GM19397 (cell line): ENCODE results near the gene IDE.
"Not testable (repeated sequence)": the region's sequence is repeated elsewhere in the genome, so short reads cannot be mapped to it uniquely, and the experiment has no call there.

Experiments
- ATAC-seq: cut with Tn5 transposase; IDR thresholded peaks from one replicate; pipeline ENCODE4 v1.9.1; 2021; ENCODE audit warnings: mild to moderate bottlenecking, moderate library complexity; ENCODE audit not compliant: unreplicated experiment

The IDE gene

DNA sequence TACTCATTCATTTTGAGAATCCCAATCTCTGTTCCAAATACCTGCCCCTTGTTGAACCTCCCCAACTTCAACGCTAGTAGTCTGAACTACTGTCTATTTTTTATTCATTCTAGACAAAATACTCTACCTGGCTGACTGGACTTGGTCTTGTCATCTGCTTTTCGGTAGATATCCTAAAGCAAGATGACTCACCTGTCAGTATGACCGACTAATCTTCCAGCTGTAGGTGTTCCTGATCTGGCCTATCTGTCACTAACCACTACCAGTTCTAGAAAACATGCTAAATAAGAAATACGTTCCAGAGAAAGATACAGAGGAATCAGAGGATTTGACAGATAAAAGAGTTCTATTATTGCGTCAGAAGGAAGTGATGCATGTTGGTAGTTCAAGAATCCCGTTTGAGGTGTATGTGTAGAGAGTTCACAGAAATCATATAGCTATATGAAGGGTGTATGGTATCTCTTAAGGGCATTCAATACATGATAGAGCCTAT is 81.1 kb downstream of the IDE start:
- no peak for ATAC-seq

DNA sequence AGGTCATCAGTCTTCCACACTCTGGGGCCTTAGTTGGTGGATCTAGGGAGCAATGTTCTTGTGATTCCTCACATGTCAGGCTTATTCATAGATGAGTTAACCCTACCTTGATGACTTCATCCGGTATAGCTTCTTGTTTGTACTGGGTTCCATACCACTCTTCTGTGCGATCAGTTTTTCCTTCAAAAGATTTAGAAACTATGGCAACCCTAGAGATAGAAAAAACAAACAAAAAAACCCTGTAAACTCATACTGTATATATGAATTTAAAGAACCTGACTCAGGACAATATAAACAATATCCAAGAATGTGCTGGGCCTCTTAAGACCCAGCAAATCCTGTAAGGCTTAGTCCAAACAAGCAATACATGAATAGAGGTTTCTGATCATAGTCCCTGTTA is 83.5 kb downstream of the IDE start:
- ATAC-seq = no peak

DNA sequence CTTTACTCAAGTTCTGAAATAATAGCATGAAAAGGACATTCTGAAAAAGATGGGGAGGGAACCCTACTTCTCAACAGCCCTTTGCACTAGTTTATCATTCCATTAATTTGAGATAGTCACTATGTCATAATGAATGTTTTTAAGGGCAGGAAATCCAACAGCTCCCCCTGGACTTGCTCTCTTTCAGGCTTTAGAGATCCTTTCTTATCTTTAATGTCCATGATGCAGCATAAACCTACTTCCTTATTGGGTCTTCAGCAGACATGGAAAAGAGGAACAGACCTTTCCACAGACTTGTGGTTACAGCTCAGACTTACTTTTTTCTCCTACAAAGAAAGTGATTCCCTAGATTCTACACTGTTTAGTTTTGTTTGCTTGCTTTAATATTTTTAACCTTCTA is 87.3 kb downstream of the IDE start:
- ATAC-seq = no peak

DNA sequence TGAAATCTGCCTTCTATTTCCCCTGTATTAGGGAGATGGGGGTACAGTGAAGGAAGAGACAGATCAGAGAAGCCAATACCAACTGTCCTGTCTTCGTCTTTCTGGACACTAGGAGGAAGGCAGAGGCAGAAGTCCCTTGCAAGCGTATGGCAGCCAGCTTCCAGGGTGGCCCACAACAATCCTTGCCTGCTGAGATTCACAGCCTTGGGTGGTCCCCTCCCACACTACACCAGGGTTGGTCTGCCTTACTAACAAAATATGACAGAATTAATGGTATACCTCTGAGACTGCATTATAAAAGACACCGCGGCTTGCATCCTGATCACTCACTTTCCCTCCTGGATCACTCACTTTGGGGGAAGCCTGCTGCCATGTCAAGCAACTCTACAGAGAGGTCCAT is 90.4 kb downstream of the IDE start:
- no peak for ATAC-seq

DNA sequence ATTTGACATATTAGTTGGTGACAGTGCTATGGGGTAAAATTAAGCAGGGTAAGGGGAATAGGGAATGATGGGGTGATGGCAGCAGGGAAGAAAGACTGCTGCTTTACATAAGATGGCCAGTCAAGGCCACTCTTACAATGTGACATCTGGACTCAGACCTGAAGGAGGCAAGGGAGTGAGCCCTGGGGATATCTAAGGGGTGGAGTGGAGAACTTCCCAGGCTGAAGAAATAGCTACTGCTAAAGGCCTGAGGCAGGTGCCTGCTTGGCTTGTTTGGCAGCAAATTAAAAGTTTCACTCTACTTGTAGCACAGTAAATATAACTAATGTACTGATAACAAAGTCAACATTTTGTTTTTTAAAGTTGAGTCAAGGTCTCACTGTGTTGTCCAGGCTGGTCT is 93.5 kb downstream of the IDE start:
- no peak for ATAC-seq

DNA sequence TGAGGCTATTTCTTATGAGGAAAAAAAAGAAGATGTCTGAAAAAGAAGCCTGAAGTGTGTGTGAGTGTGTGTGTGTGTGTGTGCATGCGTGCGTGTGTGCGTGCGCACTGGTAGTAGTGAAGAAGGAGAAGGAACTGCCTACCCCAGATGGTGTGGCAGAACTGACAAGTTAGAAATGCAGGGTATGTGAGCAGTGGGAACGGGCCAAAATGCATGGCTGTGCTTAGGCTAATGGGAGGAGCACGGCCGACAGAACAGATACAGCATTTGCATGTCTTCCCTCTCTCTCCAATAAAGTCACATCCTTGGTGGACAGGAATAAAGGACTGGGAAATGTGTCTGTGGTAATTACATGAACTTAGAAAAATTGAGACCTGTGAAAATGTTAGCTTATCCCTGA is 94.3 kb downstream of the IDE start:
- no peak for ATAC-seq

DNA sequence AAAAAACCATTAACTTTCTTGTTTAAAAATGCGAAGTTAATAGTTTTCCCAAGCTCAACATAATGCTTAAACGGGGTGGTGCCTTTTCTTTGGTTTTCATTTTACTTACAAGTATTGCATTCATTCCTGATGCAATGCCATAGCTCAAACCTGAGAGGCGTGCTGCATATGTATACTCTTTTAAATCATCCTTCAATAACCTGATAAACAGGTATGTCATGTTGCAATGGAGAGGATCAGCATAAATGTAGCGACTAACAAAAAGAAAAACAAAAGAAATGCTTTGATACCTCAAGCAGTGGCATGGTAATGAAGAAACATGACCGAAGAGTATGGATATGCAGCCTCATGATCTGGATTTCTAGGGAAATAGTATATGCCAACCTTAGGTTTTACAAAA is 95.4 kb downstream of the IDE start:
- no peak for ATAC-seq

DNA sequence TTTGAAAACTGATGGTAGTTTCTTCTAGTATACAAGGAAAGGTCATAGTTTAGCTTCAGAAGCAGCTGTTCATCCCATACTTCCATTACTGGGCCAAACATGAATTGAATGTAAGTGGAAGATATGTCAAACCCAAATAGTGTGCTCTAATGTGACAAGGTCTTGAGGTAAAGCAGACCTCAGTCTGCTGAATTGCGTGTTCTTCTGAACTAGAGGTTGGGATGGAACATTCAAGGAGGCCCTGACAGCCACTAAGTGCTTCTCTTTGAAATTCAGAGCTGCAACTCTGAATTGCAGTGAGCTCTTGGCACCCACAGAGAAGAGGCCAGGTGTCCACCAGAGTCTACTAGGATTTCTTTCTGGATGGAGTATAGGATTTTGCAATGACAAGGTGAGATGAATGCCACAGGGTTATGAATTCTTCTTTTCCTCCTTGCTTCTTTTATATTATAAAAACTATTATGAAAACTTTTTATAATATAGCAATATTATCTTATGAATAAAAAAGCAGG is 98.5 kb downstream of the IDE start:
- no peak for ATAC-seq

DNA sequence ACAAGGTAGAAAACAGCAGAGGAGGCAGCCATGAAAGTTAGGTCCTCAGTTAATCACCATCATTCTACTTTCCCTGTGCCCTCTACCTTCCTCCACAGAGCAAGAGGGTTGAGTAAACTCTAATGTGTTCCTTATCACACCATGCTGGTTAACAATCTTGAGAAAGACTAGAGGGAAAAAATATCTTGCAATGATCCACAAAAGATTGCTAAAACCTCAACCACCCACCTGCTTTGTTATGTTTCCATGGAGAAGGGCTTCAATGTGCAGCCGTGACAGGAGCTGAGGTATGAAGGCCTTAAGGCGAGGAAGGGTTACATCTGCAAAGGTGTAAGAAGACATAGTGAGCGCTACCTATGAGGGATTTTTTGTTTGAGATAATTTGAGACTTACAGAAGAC is 103.9 kb downstream of the IDE start:
- no peak for ATAC-seq

DNA sequence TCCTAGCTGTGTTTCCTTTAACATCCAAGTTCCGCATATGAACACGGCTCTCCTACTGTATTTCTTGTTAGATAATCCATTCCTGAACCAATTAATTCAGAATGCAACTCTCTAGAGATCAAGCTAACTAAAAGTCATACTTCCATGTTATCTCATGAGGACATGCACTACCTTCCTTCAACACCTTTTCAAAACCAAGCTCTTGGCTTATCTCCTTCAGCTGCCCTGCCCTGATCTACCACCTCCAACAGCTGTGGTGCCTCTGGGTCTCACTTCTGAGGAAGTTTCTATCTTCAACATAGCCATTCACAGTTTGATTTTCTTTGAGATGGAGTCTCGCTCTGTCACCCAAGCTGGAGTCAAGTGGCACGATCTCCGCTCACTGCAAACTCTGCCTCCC is 109.5 kb downstream of the IDE start:
- no peak for ATAC-seq

DNA sequence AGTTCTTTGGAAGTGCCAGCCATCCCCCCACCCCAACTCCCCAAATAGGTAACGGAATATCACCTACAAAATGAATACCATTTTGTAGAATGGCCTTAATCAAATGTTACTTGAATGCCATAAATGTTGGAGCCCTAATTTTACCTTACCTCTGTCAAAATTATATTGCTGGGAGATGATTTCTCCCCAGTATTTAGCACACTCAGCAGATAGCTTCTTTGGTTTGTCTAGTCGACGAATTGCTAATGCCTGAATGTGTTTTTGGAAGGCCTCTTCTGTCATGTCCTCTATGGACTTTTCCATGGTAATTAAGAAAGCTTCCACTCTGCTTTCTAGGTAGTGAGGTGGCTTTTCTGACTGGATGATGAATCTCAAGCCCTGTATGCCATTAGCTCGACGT is 110.3 kb downstream of the IDE start:
- no peak for ATAC-seq

DNA sequence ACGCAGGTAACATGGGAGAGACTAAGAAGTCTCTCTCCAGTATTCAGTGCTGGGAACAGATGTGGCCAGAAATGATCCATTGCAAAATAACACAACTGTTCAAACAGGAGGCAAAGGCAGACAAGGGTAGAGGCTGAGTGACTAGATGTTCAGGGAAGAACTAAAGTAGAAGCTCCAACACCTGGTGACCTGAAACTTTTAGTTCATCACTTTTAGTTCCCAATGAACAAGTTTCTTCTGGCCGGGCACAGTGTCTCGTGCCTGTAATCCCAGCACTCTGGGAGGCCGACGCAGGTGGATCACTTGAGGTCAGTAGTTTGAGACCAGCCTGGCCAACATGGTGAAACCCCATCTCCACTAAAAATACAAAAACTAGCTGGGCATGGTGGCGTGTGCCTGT is 118.9 kb downstream of the IDE start:
- ATAC-seq = not testable (repeated sequence)

DNA sequence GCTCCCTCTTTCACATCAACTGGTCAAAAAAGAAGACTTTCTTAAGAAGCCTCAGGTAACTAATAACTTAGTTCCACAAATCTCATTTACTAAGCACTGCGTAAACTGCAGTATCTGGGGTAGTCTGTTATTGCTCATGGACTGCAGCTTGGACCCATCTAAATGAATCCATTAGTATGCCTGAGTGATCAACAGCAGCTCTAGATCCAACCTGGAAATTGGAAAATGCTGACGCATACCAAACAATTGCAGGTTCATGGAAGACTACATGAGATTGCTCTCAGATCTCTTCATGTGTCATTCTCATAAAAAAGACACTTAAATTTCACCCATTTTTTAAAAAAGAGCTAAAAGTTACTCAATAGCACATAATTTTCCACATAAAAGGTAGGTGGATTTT is 121.6 kb downstream of the IDE start:
- ATAC-seq = no peak

DNA sequence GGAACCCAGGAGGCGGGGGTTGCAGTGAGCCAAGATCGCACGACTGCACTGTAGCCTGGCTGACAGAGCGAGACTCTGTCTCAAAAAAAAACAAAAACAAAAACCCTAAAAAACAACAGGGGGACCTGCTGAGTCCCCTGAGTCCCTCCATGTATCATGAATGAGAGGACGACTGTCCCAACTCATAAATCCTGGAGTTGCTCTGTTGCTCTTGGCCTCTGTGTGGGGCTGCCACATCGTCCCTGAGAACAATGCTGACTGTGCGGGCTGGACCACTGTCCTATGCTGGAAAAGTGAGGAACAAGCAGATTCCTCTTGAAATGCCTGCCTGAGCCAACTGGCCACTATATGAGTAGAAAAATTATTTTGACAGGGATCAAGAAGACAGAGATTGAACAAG is 122.5 kb downstream of the IDE start:
- no peak for ATAC-seq

DNA sequence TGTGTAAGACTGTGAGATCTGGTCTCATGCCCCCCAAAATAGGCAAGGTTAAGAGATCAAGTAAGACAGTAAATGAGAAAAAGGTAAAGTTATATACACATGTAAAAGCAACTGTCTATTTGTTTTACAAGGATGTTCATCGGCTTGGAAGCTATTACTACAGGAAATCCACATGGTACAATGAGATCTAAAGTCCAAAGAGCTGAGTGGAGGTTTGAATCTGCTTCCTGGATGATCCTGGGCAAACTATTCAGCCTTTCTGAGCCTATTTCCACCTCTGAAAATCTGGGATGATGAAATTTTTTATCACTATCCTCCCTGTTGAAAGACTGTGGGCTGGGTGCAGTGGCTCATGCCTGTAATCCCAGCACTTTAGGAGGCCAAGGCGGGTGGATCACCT is 123.0 kb downstream of the IDE start:
- no peak for ATAC-seq

DNA sequence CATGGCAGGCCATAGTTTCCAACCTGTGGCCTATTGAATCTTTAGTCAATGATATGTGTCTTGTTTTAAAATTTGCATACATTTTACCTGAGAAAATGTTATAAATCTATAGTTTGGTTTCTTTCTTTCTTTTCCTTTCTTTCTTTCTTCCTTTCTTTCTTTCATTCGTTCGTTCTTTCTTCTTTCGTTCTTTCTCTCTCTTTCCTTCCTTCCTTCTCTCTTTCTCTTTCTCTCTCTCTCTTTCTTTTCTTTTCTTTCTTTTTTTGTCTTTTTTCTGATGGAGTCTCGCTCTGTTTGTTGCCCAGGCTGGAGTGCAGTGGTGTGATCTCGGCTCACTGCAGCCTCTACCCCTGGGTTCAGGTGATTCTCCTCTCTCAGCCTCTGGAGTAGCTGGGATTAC is 133.3 kb downstream of the IDE start:
- no peak for ATAC-seq

DNA sequence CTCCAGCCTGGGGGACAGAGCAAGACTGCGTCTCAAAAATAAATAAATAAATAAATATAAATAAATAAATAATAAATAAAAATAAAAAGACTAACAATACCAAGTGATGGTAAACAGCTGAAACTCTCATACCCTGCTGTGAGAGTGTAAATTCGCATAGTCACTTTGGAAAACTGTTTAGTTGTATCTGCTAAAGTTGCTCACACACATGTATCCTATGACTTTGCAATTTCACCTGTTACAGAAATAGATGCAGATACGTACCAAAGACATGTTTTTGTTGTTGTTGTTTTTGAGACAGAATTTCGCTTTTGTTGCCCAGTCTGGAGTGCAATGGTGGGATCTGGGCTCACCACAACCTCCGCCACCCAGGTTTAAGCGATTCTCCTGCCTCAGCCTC is 135.7 kb downstream of the IDE start:
- no peak for ATAC-seq

DNA sequence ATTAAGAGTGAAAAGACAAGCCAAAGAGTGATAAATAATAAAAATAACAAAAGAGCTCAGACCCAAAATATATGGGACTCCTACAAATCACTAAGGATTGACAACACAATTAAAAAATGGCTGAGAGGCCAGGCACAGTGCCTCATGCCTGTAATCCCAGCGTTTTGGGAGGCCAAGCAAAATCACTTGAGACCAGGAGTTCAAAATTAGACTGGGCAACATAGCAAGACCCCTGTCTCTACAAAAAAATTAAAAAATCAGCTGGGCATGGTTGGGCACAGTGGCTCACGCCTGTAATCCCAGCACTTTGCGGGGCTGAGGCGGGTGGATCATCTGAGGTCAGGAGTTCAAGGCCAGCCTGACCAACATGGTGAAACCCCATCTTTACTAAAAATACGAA is 137.3 kb downstream of the IDE start:
- no peak for ATAC-seq

DNA sequence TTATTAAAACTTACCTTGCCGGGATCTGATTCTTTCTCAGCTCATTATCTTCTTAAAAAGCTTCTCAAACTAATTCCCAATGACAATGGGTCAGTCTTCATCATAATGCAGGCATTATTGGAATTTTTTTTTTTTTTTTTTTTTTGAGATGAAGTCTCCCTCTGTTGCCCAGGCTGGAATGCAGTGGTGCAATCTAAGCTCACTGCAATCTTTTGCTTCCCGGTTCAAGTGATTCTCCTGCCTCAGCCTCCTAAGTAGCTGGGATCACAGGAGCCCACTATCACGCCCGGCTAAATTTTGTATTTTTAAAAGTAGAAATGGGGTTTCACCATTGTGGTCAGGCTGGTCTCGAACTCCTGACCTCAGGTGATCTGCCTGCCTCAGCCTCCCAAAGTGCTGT is 137.8 kb downstream of the IDE start:
- not testable (repeated sequence) for ATAC-seq

DNA sequence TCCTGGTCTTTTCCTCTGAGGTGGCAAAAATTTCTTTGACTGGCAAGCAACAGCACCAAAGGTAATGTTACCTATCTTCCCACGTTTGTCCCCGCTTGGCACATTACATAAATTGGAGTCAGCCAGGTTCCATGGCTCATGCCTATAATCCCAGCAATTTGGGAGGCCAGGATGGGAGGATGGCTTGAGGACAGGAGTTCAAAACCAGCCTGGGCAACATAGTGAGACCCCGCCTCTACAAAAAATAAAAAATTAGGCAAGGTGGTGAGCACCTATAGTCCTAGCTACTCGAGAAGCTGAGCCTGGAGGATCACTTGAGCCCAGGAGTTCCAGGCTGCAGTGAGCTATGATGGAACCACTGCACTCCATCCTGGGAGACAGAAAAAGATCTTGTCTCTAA is 139.5 kb downstream of the IDE start:
- ATAC-seq = no peak

DNA sequence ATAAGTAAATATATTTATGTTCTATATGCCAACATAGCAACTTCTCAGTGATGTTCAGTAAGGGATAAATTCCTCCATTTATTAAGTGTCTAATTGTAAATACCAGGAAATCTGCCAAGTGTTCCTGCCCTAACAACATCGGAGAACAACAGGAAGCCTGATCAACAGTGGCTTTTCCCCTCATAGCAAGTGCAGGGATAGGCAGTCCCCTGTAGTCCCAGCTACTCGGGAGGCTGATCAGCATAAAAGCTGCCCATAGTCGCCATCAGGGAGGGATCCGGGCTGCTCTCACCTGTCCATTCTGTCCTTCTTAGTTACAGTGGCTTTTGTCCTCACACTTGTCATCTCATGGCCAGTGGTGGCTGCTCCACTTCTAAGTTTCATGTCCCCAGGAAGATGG is 141.3 kb downstream of the IDE start:
- ATAC-seq = no peak

DNA sequence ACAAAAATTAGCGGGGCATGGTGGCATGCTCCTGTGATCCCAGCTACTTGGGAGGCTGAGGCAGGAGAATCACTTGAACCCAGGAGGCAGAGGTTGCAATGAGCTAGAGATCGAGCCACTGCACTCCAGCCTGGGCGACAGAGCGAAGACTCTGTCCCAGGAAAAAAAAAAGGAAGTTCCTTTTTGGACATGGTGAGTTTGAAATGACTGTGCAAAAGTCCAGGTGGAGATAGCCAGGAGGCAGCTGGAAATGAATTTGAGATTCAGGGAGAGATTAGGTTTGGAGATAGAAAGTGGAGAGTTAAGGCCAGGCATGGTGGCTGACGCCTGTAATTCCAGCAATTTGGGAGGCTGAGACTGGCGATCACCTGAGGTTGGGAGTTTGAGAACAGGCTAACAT is 143.8 kb downstream of the IDE start:
- no peak for ATAC-seq

DNA sequence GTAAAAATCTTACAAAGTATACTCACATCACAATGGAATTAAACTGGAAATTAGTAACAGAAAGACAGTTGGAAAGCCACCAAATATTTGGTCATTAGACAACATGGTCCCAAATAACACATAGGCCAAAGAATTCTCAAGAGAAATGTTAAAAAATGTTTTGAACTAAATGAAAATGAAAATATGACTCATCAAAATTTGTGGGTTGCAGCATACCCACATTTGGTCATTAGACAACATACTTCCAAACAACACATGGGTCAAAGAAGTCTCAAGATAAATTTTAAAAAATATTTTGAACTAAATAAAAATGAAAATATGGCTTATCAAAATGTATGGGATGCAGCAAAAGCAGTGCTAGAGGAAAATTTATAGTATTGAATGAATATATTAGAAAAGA is 152.3 kb downstream of the IDE start:
- no peak for ATAC-seq
